ENCODE measurements around the gene REEP1. TPM values are rescaled to one million over a fixed set of nuclear protein-coding genes. Genes with fewer than 3 reads are reported as not detected.

The REEP1 gene
- polyA plus RNA-seq, 1 donor (not counting 4 experiments of a cell fraction or from before 2014, with no cell fraction given) = 0.30 TPM

DNA sequence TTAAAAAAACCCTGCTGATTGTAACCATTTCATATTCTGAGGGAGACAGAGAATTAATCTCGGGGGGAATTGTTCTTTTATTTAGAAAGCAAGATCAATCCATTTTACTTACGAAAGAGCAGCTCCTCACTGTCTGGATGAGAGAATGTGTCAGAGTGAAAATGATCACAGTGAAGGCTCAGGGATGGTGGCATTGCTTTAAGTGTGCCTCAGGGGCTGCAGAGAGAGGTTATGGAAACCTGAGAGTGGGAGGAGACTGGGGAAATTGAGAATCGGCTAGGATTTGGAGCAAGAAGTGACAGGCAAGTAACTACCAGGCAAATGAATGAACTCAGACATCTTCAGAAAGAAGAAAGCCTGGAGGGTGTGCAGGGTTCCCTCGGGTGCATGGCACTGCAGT is 104.0 kb downstream of the REEP1 start:
- Histone ChIP-seq H3K9me3 (ENCODE audit: control insufficient read depth, low read depth, low read length) (no peaks in the 10 kb centered on the region), H4K20me1 (ENCODE audit: control insufficient read depth, extremely low read depth, insufficient read depth, low read length) (no peaks in the 10 kb centered on the region), H3K9ac (ENCODE audit: control insufficient read depth, extremely low read depth, insufficient read depth, low read length) (no peak overlapping the region), H3K27me3 (ENCODE audit: control insufficient read depth, extremely low read depth, insufficient read depth, low read length) (no peaks in the 10 kb centered on the region), H3K9me1 (ENCODE audit: control insufficient read depth, extremely low read depth, insufficient read depth, low read length) (no peaks in the 10 kb centered on the region), H3K36me3 (ENCODE audit: control insufficient read depth in 2 of 2, extremely low read depth in 1 of 2, insufficient read depth in 2 of 2, low read length in 2 of 2) (no peaks in the 10 kb centered on the region), H3K79me2 (ENCODE audit: control insufficient read depth, insufficient read depth, low read length) (no peaks in the 10 kb centered on the region), H3K4me1 (ENCODE audit: control insufficient read depth, extremely low read depth, insufficient read depth, low read length) (peaks cover 8% of the 10 kb centered on the region), H3K27ac (ENCODE audit: control insufficient read depth, insufficient read depth, low read length) (no peak overlapping the region), H3K4me2 (ENCODE audit: control insufficient read depth, extremely low read depth, insufficient read depth, low read depth, low read length) (no peak overlapping the region), H2AFZ (ENCODE audit: control insufficient read depth, low read length) (no peak overlapping the region), H3K4me3 (ENCODE audit: control insufficient read depth in 2 of 3, extremely low read depth in 1 of 3, insufficient read depth in 2 of 3, low read depth in 1 of 3, low read length in 3 of 3) (no peak overlapping the region)
- DNase-seq (ENCODE audit: low read depth, low spot score) = no peak
- dilution Hi-C loops (cut with MboI; ENCODE audit: extremely low pct_ligation_motif_present, low sequenced_read_pairs) = no loop called here
- no peak for FAIRE-seq
- TF ChIP-seq, protein P1, sequence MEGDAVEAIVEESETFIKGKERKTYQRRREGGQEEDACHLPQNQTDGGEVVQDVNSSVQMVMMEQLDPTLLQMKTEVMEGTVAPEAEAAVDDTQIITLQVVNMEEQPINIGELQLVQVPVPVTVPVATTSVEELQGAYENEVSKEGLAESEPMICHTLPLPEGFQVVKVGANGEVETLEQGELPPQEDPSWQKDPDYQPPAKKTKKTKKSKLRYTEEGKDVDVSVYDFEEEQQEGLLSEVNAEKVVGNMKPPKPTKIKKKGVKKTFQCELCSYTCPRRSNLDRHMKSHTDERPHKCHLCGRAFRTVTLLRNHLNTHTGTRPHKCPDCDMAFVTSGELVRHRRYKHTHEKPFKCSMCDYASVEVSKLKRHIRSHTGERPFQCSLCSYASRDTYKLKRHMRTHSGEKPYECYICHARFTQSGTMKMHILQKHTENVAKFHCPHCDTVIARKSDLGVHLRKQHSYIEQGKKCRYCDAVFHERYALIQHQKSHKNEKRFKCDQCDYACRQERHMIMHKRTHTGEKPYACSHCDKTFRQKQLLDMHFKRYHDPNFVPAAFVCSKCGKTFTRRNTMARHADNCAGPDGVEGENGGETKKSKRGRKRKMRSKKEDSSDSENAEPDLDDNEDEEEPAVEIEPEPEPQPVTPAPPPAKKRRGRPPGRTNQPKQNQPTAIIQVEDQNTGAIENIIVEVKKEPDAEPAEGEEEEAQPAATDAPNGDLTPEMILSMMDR (optimal IDR thresholded peaks at IDR 0.05 in 1 of 3, IDR thresholded peaks at IDR 0.05 in 1 of 3, conservative IDR thresholded peaks at IDR 0.05 in 1 of 3; ENCODE audit: extremely low read depth in 1 of 3, insufficient read depth in 2 of 3, low read length in 3 of 3) = no peak
- TF ChIP-seq EZH2 (IDR thresholded peaks at IDR 0.05; ENCODE audit: low read length) = no peak

DNA sequence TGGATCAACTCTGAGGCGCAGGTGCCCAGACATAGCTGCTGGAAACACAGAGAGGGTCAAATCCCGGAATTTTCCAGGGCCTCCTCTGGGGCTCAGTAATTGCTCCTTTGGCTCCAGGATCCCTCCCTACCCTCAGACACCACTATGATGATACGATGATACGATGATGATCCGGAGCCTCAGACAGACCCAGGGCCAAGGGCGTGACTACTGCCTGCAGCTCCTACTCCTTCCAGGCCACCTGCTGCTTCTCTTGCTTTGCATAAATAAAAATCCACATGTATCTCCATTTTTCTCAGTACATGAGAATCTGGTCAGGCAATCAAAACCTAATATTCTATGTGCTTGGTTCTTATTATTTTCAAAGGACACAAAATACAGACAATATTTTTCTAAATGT is 104.5 kb downstream of the REEP1 start:
- Histone ChIP-seq H4K20me1 (ENCODE audit: control insufficient read depth, extremely low read depth, insufficient read depth, low read length) (no peaks in the 10 kb centered on the region), H3K4me2 (ENCODE audit: control insufficient read depth, extremely low read depth, insufficient read depth, low read depth, low read length) (no peak overlapping the region), H3K9me1 (ENCODE audit: control insufficient read depth, extremely low read depth, insufficient read depth, low read length) (no peaks in the 10 kb centered on the region), H3K36me3 (ENCODE audit: control insufficient read depth in 2 of 2, extremely low read depth in 1 of 2, insufficient read depth in 2 of 2, low read length in 2 of 2) (no peaks in the 10 kb centered on the region), H3K27ac (ENCODE audit: control insufficient read depth, insufficient read depth, low read length) (no peak overlapping the region), H3K79me2 (ENCODE audit: control insufficient read depth, insufficient read depth, low read length) (no peaks in the 10 kb centered on the region), H2AFZ (ENCODE audit: control insufficient read depth, low read length) (no peak overlapping the region), H3K9ac (ENCODE audit: control insufficient read depth, extremely low read depth, insufficient read depth, low read length) (no peak overlapping the region), H3K9me3 (ENCODE audit: control insufficient read depth, low read depth, low read length) (no peaks in the 10 kb centered on the region), H3K27me3 (ENCODE audit: control insufficient read depth, extremely low read depth, insufficient read depth, low read length) (no peaks in the 10 kb centered on the region), H3K4me1 (ENCODE audit: control insufficient read depth, extremely low read depth, insufficient read depth, low read length) (peaks cover 12% of the 10 kb centered on the region), H3K4me3 (ENCODE audit: control insufficient read depth in 2 of 3, extremely low read depth in 1 of 3, insufficient read depth in 2 of 3, low read depth in 1 of 3, low read length in 3 of 3) (no peak overlapping the region)
- TF ChIP-seq EZH2 (IDR thresholded peaks at IDR 0.05; ENCODE audit: low read length) = no peak
- TF ChIP-seq, protein P1 (optimal IDR thresholded peaks at IDR 0.05 in 1 of 3, IDR thresholded peaks at IDR 0.05 in 1 of 3, conservative IDR thresholded peaks at IDR 0.05 in 1 of 3; ENCODE audit: extremely low read depth in 1 of 3, insufficient read depth in 2 of 3, low read length in 3 of 3) = no peak
- dilution Hi-C loops (cut with MboI; ENCODE audit: extremely low pct_ligation_motif_present, low sequenced_read_pairs) = no loop called here
- DNase-seq (ENCODE audit: low read depth, low spot score) = no peak
- FAIRE-seq = no peak

All from keratinocyte (primary cell).